ENCODE results near the gene RPP38.

Gene RPP38

GRCh38 chr10:15103513-15103912 lies 6.4 kb downstream of the RPP38 start:
- Histone ChIP-seq H3K27me3 (ENCODE audit: insufficient read depth, poor library complexity, severe bottlenecking) (no peaks in the 10 kb centered on the region), H3K4me3 (replicated peaks; ENCODE audit: insufficient read depth, low read length) (no peak overlapping the region), H3K27ac (replicated peaks) (no peak overlapping the region)
- TF ChIP-seq REST (IDR thresholded peaks at IDR 0.05; ENCODE audit: insufficient replicate concordance, low read depth) (no peak), GABPA (IDR thresholded peaks at IDR 0.05; ENCODE audit: low read depth) (no peak), POLR2AphosphoS5 (IDR thresholded peaks at IDR 0.05; ENCODE audit: low read depth) (no peak), SPI1 (IDR thresholded peaks at IDR 0.05; ENCODE audit: borderline replicate concordance, low read depth) (no peak), CTCF (IDR thresholded peaks at IDR 0.05; ENCODE audit: insufficient read depth, low read length) (no peak)
- DNase-seq (ENCODE audit: low read depth in 1 of 2, low spot score in 1 of 2): no peak

- TF ChIP-seq GABPA (IDR thresholded peaks at IDR 0.05; ENCODE audit: low read depth): no peak
- peak; percentile 46 for TF ChIP-seq CTCF (IDR thresholded peaks at IDR 0.05; ENCODE audit: insufficient read depth, low read length)
- Histone ChIP-seq H3K27ac (replicated peaks) (no peak overlapping the region), H3K27me3 (ENCODE audit: insufficient read depth, poor library complexity, severe bottlenecking) (no peaks in the 10 kb centered on the region), H3K4me3 (replicated peaks; ENCODE audit: insufficient read depth, low read length) (no peak overlapping the region)
- peak in 1 of 2 experiments; percentile 38 for DNase-seq (ENCODE audit: low read depth in 1 of 2, low spot score in 1 of 2)
These were observed 9.3 kb downstream of the RPP38 start for GRCh38 chr10:15106352-15107013.

GRCh38 chr10:15112657-15113056 lies 15.5 kb downstream of the RPP38 start:
- no peak overlapping the region for H3K27ac ChIP-seq (replicated peaks)
- no peaks in the 10 kb centered on the region for H3K27me3 ChIP-seq (ENCODE audit: insufficient read depth, poor library complexity, severe bottlenecking)
- TF ChIP-seq SPI1 (IDR thresholded peaks at IDR 0.05; ENCODE audit: borderline replicate concordance, low read depth) (no peak), CTCF (IDR thresholded peaks at IDR 0.05; ENCODE audit: insufficient read depth, low read length) (no peak), GABPA (IDR thresholded peaks at IDR 0.05; ENCODE audit: low read depth) (no peak), POLR2AphosphoS5 (IDR thresholded peaks at IDR 0.05; ENCODE audit: low read depth) (no peak)
- DNase-seq (ENCODE audit: low read depth in 1 of 2, low spot score in 1 of 2): no peak
- H3K4me3 ChIP-seq (replicated peaks; ENCODE audit: insufficient read depth, low read length): no peak overlapping the region

GRCh38 chr10:15113766-15114165 lies 16.6 kb downstream of the RPP38 start:
- TF ChIP-seq SPI1 (IDR thresholded peaks at IDR 0.05; ENCODE audit: borderline replicate concordance, low read depth) (no peak), CTCF (IDR thresholded peaks at IDR 0.05; ENCODE audit: insufficient read depth, low read length) (no peak), POLR2AphosphoS5 (IDR thresholded peaks at IDR 0.05; ENCODE audit: low read depth) (no peak), REST (IDR thresholded peaks at IDR 0.05; ENCODE audit: insufficient replicate concordance, low read depth) (no peak), GABPA (IDR thresholded peaks at IDR 0.05; ENCODE audit: low read depth) (no peak)
- Histone ChIP-seq H3K27ac (replicated peaks) (no peak overlapping the region), H3K4me3 (replicated peaks; ENCODE audit: insufficient read depth, low read length) (no peak overlapping the region), H3K27me3 (ENCODE audit: insufficient read depth, poor library complexity, severe bottlenecking) (no peaks in the 10 kb centered on the region)
- no peak for DNase-seq (ENCODE audit: low read depth in 1 of 2, low spot score in 1 of 2)
